Activated B cell treated with CpG ODN at 0.5 μM for 24 hours (primary cell): ENCODE results near the gene SURF1. TPM values are rescaled to one million over a fixed set of nuclear protein-coding genes. Genes with fewer than 3 reads are reported as not detected.
"Not testable (repeated sequence)": the region's sequence is repeated elsewhere in the genome, so short reads cannot be mapped to it uniquely, and the experiment has no call there.

Experiments used
- ATAC-seq: fragments of 200-7000 bp; cut with Tn5 transposase; one replicate; pipeline ENCODE4 v1.10.0; 2021; ENCODE audit warnings: low read depth, mild to moderate bottlenecking, moderate library complexity
- CTCF ChIA-PET: fragments of 350-600 bp; sonication (Branson Sonifier 250); formaldehyde crosslinking; loops from one replicate; lab custom pipeline; 2021; ENCODE audit warnings: antibody characterized with exemption; lab: Charles Lee
- POLR2A ChIA-PET: fragments of 350-600 bp; sonication (Branson Sonifier 250); formaldehyde crosslinking; loops from one replicate; lab custom pipeline; 2021; ENCODE audit warnings: antibody characterized with exemption; lab: Charles Lee
- DNase-seq: peaks from one replicate; pipeline ENCODE4 v3.0.0; 2022
- H3K27ac Mint-ChIP-seq: one replicate; pipeline ENCODE4 v1.8.0; 2020; ENCODE audit warnings: mixed read lengths
- H3K27me3 Mint-ChIP-seq: one replicate; pipeline ENCODE4 v1.8.0; 2021; ENCODE audit warnings: mixed read lengths
- H3K36me3 Mint-ChIP-seq: one replicate; pipeline ENCODE4 v1.8.0; 2021; ENCODE audit warnings: low read depth, mixed read lengths
- H3K4me1 Mint-ChIP-seq: one replicate; pipeline ENCODE4 v1.8.0; 2021; ENCODE audit warnings: mixed read lengths
- H3K4me3 Mint-ChIP-seq: one replicate; pipeline ENCODE4 v1.8.0; 2020; ENCODE audit warnings: mild to moderate bottlenecking, mixed read lengths
- H3K9me3 Mint-ChIP-seq: one replicate; pipeline ENCODE4 v1.8.0; 2020; ENCODE audit warnings: mixed read lengths
- intact Hi-C: fragments of 100-400 bp; cut with micrococcal nuclease; formaldehyde crosslinking; loops from one replicate; pipeline ENCODE4 v1.15.1; 2024
- total RNA-seq: library from RNA; stranded (reverse); gene quantifications from 2 replicates; pipeline ENCODE4 v1.2.3, GENCODE V29; 2022
- TF ChIP-seq, protein P1 (sequence below): fragments of 200-600 bp; IDR thresholded peaks from one replicate; pipeline ENCODE4 v1.8.0; 2022; ENCODE audit warnings: antibody characterized with exemption, mild to moderate bottlenecking

The SURF1 gene
- total RNA-seq, 1 donor from 2014 or later, result 33.6 TPM

DNA sequence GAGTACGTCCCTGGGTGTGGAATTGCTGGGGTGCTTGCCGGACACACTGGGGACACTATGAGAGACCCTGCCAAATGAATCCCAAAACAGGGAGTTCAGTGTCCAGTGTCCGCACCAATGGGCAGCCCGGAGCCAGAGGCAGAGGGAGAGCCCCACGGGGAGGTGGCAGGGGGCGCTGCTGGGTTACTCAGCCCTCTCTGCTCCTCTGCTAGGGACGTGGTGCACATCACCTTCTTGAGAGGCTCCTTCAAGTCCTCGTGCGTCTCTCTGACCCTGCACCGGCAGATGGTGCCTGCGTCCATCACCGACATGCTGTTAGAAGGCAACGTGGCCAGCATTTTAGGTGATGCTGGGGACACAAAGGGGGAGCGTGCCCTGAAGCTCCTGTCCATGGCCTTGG, 40.7 kb upstream of the SURF1 start:
- intact Hi-C loops, result no loop called here
- CTCF ChIA-PET, result interaction anchor here (1.0 kb wide), 1 partner anchor 211 kb away, joined by 4 read pairs; no protein-coding TSS in a partner anchor
- ATAC-seq (no peak), DNase-seq (no peak)
- no peak overlapping the region for H3K4me3 Mint-ChIP-seq
- TF ChIP-seq, protein P1, sequence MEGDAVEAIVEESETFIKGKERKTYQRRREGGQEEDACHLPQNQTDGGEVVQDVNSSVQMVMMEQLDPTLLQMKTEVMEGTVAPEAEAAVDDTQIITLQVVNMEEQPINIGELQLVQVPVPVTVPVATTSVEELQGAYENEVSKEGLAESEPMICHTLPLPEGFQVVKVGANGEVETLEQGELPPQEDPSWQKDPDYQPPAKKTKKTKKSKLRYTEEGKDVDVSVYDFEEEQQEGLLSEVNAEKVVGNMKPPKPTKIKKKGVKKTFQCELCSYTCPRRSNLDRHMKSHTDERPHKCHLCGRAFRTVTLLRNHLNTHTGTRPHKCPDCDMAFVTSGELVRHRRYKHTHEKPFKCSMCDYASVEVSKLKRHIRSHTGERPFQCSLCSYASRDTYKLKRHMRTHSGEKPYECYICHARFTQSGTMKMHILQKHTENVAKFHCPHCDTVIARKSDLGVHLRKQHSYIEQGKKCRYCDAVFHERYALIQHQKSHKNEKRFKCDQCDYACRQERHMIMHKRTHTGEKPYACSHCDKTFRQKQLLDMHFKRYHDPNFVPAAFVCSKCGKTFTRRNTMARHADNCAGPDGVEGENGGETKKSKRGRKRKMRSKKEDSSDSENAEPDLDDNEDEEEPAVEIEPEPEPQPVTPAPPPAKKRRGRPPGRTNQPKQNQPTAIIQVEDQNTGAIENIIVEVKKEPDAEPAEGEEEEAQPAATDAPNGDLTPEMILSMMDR, result no peak
- H3K36me3 Mint-ChIP-seq, result peaks cover 4% of the 10 kb centered on the region
- H3K9me3 Mint-ChIP-seq, result no peaks in the 10 kb centered on the region
- H3K27ac Mint-ChIP-seq, result no peak overlapping the region
- POLR2A ChIA-PET, result no interaction called here
- no peaks in the 10 kb centered on the region for H3K4me1 Mint-ChIP-seq
- no peaks in the 10 kb centered on the region for H3K27me3 Mint-ChIP-seq

DNA sequence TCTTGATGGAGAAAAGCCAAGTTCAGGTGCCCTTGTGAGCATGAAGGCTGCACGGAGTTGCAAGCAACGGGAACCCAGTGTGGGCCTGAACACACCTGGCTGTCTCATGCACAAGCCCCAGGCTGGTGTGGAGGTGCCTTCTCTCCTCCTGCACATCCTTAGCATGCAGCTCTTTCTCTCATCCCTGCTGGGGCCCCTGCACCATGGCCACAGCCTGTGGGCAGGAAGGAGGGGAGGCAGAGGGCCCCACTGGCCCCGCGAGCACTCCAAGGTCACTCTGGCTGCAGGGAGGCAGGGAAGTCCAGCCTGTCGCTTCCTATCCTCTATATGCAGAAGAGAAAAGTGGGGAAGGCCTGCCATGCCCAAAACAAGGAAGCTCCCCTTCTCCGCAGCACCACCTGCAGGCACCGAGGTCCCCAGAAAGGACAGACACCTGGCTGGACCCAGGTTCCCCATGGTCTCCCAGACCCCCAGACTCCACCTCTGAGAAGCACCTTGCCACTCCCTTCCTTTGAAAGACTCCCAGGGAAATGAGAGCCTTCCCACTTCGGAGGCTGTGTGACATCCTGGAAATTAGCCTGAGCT, 38.5 kb upstream of the SURF1 start:
- H3K36me3 Mint-ChIP-seq, result no peaks in the 10 kb centered on the region
- intact Hi-C loops, result no loop called here
- no peak overlapping the region for H3K4me3 Mint-ChIP-seq
- CTCF ChIA-PET, result interaction anchor here (1.0 kb wide), 1 partner anchor 88 kb away, joined by 3 read pairs; no protein-coding TSS in a partner anchor
- no peak for ATAC-seq
- no peak for DNase-seq
- POLR2A ChIA-PET, result interaction anchor here (1.0 kb wide), 1 partner anchor 24 kb away, joined by 3 read pairs; no protein-coding TSS in a partner anchor
- H3K4me1 Mint-ChIP-seq, result no peaks in the 10 kb centered on the region
- no peak overlapping the region for H3K27ac Mint-ChIP-seq
- TF ChIP-seq, protein P1, result no peak
- no peaks in the 10 kb centered on the region for H3K9me3 Mint-ChIP-seq
- H3K27me3 Mint-ChIP-seq, result peaks cover 8% of the 10 kb centered on the region

DNA sequence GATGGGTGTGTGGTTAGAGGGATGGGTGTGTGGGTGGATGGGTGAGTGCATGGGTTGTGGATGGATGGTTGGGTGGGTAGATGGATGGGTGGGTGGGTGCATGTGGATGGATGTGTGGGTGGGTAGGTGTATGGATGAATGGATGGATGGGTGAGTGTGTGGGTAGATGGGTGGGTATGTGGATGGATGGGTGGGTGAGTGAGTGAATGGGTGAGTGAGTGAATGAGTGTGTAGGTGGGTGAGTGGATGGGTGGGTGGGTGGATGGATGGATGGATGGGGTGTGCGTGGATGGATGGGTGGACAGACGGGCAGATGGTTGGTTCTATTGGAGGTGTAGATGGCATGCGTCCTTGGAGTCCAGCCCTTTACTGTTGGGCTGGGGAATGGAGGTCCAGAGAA, 37.1 kb upstream of the SURF1 start:
- TF ChIP-seq, protein P1, result no peak
- Mint-ChIP-seq H3K27me3 (peaks cover 13% of the 10 kb centered on the region), H3K36me3 (no peaks in the 10 kb centered on the region), H3K4me1 (no peaks in the 10 kb centered on the region), H3K4me3 (no peak overlapping the region), H3K27ac (no peak overlapping the region), H3K9me3 (no peaks in the 10 kb centered on the region)
- intact Hi-C loops, result no loop called here
- DNase-seq (no peak), ATAC-seq (no peak)
- CTCF ChIA-PET, result no interaction called here
- POLR2A ChIA-PET, result no interaction called here

DNA sequence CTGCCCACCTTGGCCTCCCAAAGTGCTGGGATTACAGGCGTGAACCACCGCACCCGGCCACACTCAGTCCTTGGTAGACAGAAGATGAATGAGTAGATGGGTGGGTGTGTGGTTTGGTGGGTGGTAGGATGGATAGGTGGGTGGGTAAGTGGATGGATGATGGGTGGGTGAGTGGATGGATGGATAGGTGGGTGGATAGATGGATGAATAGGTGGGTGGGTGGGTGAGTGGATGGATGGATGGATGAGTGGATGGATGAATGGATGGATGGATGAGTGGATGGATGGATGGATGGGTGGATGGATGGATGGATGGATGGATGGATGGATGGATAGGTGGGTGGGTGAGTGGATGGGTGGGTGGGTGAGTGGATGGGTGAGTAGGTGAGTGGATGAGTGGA, 36.0 kb upstream of the SURF1 start:
- H3K27ac Mint-ChIP-seq, H3K4me1 Mint-ChIP-seq, H3K36me3 Mint-ChIP-seq, H3K9me3 Mint-ChIP-seq, intact Hi-C loops, ATAC-seq, CTCF ChIA-PET, H3K4me3 Mint-ChIP-seq, DNase-seq, POLR2A ChIA-PET: not testable (repeated sequence)
- peaks cover 13% of the 10 kb centered on the region for H3K27me3 Mint-ChIP-seq

DNA sequence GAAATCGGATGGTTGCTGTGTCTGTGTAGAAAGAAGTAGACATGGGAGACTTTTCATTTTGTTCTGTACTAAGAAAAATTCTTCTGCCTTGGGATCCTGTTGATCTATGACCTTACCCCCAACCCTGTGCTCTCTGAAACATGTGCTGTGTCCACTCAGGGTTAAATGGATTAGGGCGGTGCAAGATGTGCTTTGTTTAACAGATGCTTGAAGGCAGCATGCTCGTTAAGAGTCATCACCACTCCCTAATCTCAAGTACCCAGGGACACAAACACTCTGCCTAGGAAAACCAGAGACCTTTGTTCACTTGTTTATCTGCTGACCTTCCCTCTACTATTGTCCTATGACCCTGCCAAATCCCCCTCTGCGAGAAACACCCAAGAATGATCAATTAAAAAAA, 35.2 kb upstream of the SURF1 start:
- H3K36me3 Mint-ChIP-seq, H3K4me3 Mint-ChIP-seq, H3K9me3 Mint-ChIP-seq, H3K4me1 Mint-ChIP-seq, POLR2A ChIA-PET, DNase-seq, H3K27ac Mint-ChIP-seq, ATAC-seq, CTCF ChIA-PET, intact Hi-C loops: not testable (repeated sequence)
- H3K27me3 Mint-ChIP-seq, result peaks cover 13% of the 10 kb centered on the region

DNA sequence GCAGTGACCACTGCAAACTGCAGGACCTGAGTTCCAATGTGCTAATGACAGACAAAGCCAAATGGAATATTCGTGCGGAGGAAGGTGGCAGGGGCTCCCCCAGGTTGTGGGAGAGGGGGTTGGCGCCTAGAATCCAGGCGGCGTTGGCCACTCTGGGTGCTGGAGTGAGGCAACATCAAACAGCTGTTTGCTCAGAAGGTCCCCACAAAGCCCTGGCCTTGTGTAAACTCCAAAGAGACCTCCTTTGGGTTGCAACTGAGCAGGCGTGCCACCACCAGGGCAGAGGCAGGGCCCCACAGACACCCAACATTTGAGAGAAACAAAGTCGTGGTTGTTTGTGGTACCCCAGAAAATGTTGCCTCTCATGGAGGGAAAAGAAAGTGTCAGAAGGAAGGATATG, 34.4 kb upstream of the SURF1 start:
- Mint-ChIP-seq H3K9me3 (no peaks in the 10 kb centered on the region), H3K4me3 (no peak overlapping the region), H3K36me3 (no peaks in the 10 kb centered on the region), H3K27me3 (peaks cover 13% of the 10 kb centered on the region), H3K27ac (no peak overlapping the region), H3K4me1 (no peaks in the 10 kb centered on the region)
- TF ChIP-seq, protein P1, result no peak
- no peak for ATAC-seq
- ChIA-PET POLR2A (no interaction called here), CTCF (interaction anchor here (0.7 kb wide), 1 partner anchor 398 kb away, joined by 3 read pairs; no protein-coding TSS in a partner anchor)
- DNase-seq, result no peak
- intact Hi-C loops, result no loop called here
